ENCODE data around the gene NDST3.
"Not testable (repeated sequence)": the region's sequence is repeated elsewhere in the genome, so short reads cannot be mapped to it uniquely, and the experiment has no call there.

The NDST3 gene

GRCh38 chr4:118265312-118266144, 231.2 kb downstream of the NDST3 start:
- in situ Hi-C loops (cut with MboI; ENCODE audit: low sequenced_read_pairs): no loop called here

- in situ Hi-C loops (cut with MboI; ENCODE audit: low sequenced_read_pairs): not testable (repeated sequence)
These were observed 231.8 kb downstream of the NDST3 start for GRCh38 chr4:118266145-118266496.

GRCh38 chr4:118268780-118269179, 234.5 kb downstream of the NDST3 start:
- in situ Hi-C loops (cut with MboI; ENCODE audit: low sequenced_read_pairs): no loop called here

- in situ Hi-C loops (cut with MboI; ENCODE audit: low sequenced_read_pairs): no loop called here
These were observed 236.2 kb downstream of the NDST3 start for GRCh38 chr4:118270492-118270891.

- in situ Hi-C loops (cut with MboI; ENCODE audit: low sequenced_read_pairs): no loop called here
These were observed 237.5 kb downstream of the NDST3 start for GRCh38 chr4:118271788-118272187.

- in situ Hi-C loops (cut with MboI; ENCODE audit: low sequenced_read_pairs): no loop called here
These were observed 239.4 kb downstream of the NDST3 start for GRCh38 chr4:118273642-118274041.

- in situ Hi-C loops (cut with MboI; ENCODE audit: low sequenced_read_pairs): no loop called here
These were observed 242.3 kb downstream of the NDST3 start for GRCh38 chr4:118276580-118276979.

- in situ Hi-C loops (cut with MboI; ENCODE audit: low sequenced_read_pairs): no loop called here
These were observed 243.0 kb downstream of the NDST3 start for GRCh38 chr4:118277243-118277642.

- in situ Hi-C loops (cut with MboI; ENCODE audit: low sequenced_read_pairs): no loop called here
These were observed 244.4 kb downstream of the NDST3 start for GRCh38 chr4:118278473-118279274.

- in situ Hi-C loops (cut with MboI; ENCODE audit: low sequenced_read_pairs): no loop called here
These were observed 245.0 kb downstream of the NDST3 start for GRCh38 chr4:118279328-118279727.

GRCh38 chr4:118279920-118280432, 245.7 kb downstream of the NDST3 start:
- in situ Hi-C loops (cut with MboI; ENCODE audit: low sequenced_read_pairs): no loop called here

GRCh38 chr4:118280501-118281218, 246.4 kb downstream of the NDST3 start:
- in situ Hi-C loops (cut with MboI; ENCODE audit: low sequenced_read_pairs): no loop called here

- in situ Hi-C loops (cut with MboI; ENCODE audit: low sequenced_read_pairs): no loop called here
These were observed 247.5 kb downstream of the NDST3 start for GRCh38 chr4:118281611-118282442.

- in situ Hi-C loops (cut with MboI; ENCODE audit: low sequenced_read_pairs): no loop called here
These were observed 248.4 kb downstream of the NDST3 start for GRCh38 chr4:118282692-118283091.

- in situ Hi-C loops (cut with MboI; ENCODE audit: low sequenced_read_pairs): no loop called here
These were observed 249.9 kb downstream of the NDST3 start for GRCh38 chr4:118284169-118284568.

- in situ Hi-C loops (cut with MboI; ENCODE audit: low sequenced_read_pairs): no loop called here
These were observed 251.6 kb downstream of the NDST3 start for GRCh38 chr4:118285931-118286330.

GRCh38 chr4:118286685-118287084, 252.4 kb downstream of the NDST3 start:
- in situ Hi-C loops (cut with MboI; ENCODE audit: low sequenced_read_pairs): no loop called here

GRCh38 chr4:118287711-118288451, 253.6 kb downstream of the NDST3 start:
- in situ Hi-C loops (cut with MboI; ENCODE audit: low sequenced_read_pairs): no loop called here

- in situ Hi-C loops (cut with MboI; ENCODE audit: low sequenced_read_pairs): no loop called here
These were observed 255.5 kb downstream of the NDST3 start for GRCh38 chr4:118289794-118290193.

- in situ Hi-C loops (cut with MboI; ENCODE audit: low sequenced_read_pairs): no loop called here
These were observed 256.7 kb downstream of the NDST3 start for GRCh38 chr4:118290951-118291350.
